HG03060 (cell line): Measurements from ENCODE around the gene LENG9.
"Not testable (repeated sequence)": the region's sequence is repeated elsewhere in the genome, so short reads cannot be mapped to it uniquely, and the experiment has no call there.

Source experiments
- ATAC-seq: cut with Tn5 transposase; IDR thresholded peaks from one replicate; pipeline ENCODE4 v1.9.1; 2021; ENCODE audit warnings: low read depth, moderate number of reproducible peaks; ENCODE audit not compliant: unreplicated experiment

LENG9 gene

GRCh38 chr19:54463531-54464043 lies at the start of gene LENG9:
LENG9 (minus strand) TSS chr19:54463778; CDS start chr19:54463526, 252 bp downstream.
- peak; percentile 39 for ATAC-seq

- ATAC-seq: not testable (repeated sequence)
Observed at GRCh38 chr19:54509200-54509940, 45.8 kb upstream of the LENG9 start.

GRCh38 chr19:54508487-54508886 lies 44.9 kb upstream of the LENG9 start:
- ATAC-seq: not testable (repeated sequence)

- no peak for ATAC-seq
Observed at GRCh38 chr19:54507824-54508223, 44.2 kb upstream of the LENG9 start.

- not testable (repeated sequence) for ATAC-seq
Observed at GRCh38 chr19:54507038-54507717, 43.6 kb upstream of the LENG9 start.

GRCh38 chr19:54506079-54506478 lies 42.5 kb upstream of the LENG9 start:
- no peak for ATAC-seq

GRCh38 chr19:54505542-54505941 lies 42.0 kb upstream of the LENG9 start:
- ATAC-seq: not testable (repeated sequence)

- ATAC-seq: no peak
Observed at GRCh38 chr19:54502518-54503048, 39.0 kb upstream of the LENG9 start, which contains the start of gene LAIR2. LAIR2 (plus strand) TSS chr19:54502831; CDS start chr19:54502919, 88 bp downstream.

- ATAC-seq: not testable (repeated sequence)
Observed at GRCh38 chr19:54498451-54498772, 34.8 kb upstream of the LENG9 start.

GRCh38 chr19:54497747-54498450 lies 34.3 kb upstream of the LENG9 start:
- not testable (repeated sequence) for ATAC-seq

GRCh38 chr19:54495284-54495683 lies 31.7 kb upstream of the LENG9 start:
- not testable (repeated sequence) for ATAC-seq

GRCh38 chr19:54493967-54494585 lies 30.5 kb upstream of the LENG9 start:
- ATAC-seq: no peak

- not testable (repeated sequence) for ATAC-seq
Observed at GRCh38 chr19:54493056-54493455, 29.5 kb upstream of the LENG9 start.

GRCh38 chr19:54492568-54492967 lies 29.0 kb upstream of the LENG9 start:
- ATAC-seq: no peak

GRCh38 chr19:54489766-54490165 lies 26.2 kb upstream of the LENG9 start:
- no peak for ATAC-seq

GRCh38 chr19:54489341-54489740 lies 25.8 kb upstream of the LENG9 start:
- ATAC-seq: no peak

GRCh38 chr19:54485851-54486250 lies 22.3 kb upstream of the LENG9 start:
- no peak for ATAC-seq

- no peak for ATAC-seq
Observed at GRCh38 chr19:54484451-54484850, 20.9 kb upstream of the LENG9 start.

GRCh38 chr19:54482889-54483288 lies 19.3 kb upstream of the LENG9 start:
- no peak for ATAC-seq

GRCh38 chr19:54481326-54481930 lies 17.9 kb upstream of the LENG9 start:
- no peak for ATAC-seq
